MCF 10A (cell line): Measurements from ENCODE around the gene MARCHF6. TPM values are rescaled to one million over a fixed set of nuclear protein-coding genes. Genes with fewer than 3 reads are reported as not detected.

ENCODE experiments used
- BruUV-seq: library from RNA; stranded (reverse); fragments of 400-500 nt; replicated peaks from 2 replicates; lab custom pipeline; 2021; lab: Mats Ljungman, UMichigan
- CTCF ChIA-PET: fragments of 300-600 bp; sonication (Branson Sonifier 250); formaldehyde crosslinking; extraction: SDS; loops from one replicate; lab custom pipeline; 2021; ENCODE audit warnings: antibody characterized with exemption, inconsistent platforms; lab: Yijun Ruan, JAX
- POLR2A ChIA-PET: fragments of 300-600, 350-650 bp; sonication (Branson Sonifier 250); formaldehyde crosslinking; extraction: SDS; loops from one replicate; lab custom pipeline; 2020; ENCODE audit warnings: antibody characterized with exemption, inconsistent platforms; lab: Yijun Ruan, JAX
- DNase-seq: peaks from one replicate; pipeline ENCODE4 v3.0.0-alpha.2; 2018; ENCODE audit not compliant: unreplicated experiment
- H3K27ac Mint-ChIP-seq: one replicate; pipeline ENCODE4 v1.8.0; 2022; ENCODE audit warnings: mild to moderate bottlenecking, low read depth, mixed read lengths; ENCODE audit not compliant: unreplicated experiment
- H3K27me3 Mint-ChIP-seq: one replicate; pipeline ENCODE4 v1.8.0; 2022; ENCODE audit warnings: mixed read lengths; ENCODE audit not compliant: insufficient read depth, unreplicated experiment
- H3K36me3 Mint-ChIP-seq: one replicate; pipeline ENCODE4 v1.8.0; 2022; ENCODE audit warnings: mild to moderate bottlenecking, moderate library complexity, mixed read lengths; ENCODE audit not compliant: insufficient read depth, unreplicated experiment
- H3K4me1 Mint-ChIP-seq: one replicate; pipeline ENCODE4 v1.8.0; 2022; ENCODE audit warnings: mixed read lengths; ENCODE audit not compliant: insufficient read depth, unreplicated experiment
- H3K4me3 Mint-ChIP-seq: one replicate; pipeline ENCODE4 v1.8.0; 2022; ENCODE audit warnings: mild to moderate bottlenecking, moderate library complexity, mixed read lengths; ENCODE audit not compliant: unreplicated experiment
- H3K9me3 Mint-ChIP-seq: one replicate; pipeline ENCODE4 v1.8.0; 2022; ENCODE audit warnings: mixed read lengths; ENCODE audit not compliant: unreplicated experiment
- intact Hi-C: fragments of 100-400 bp; cut with micrococcal nuclease; formaldehyde crosslinking; loops from 2 replicates; pipeline ENCODE4 v1.14.1; 2022
- total RNA-seq: library from RNA; stranded (reverse); gene quantifications from 2 replicates; pipeline ENCODE4 v1.2.3, GENCODE V29; 2022
- TF ChIP-seq, protein P1 (sequence below): fragments of 200-600 bp; IDR thresholded peaks from one replicate; pipeline ENCODE4 v1.8.0; 2022; ENCODE audit warnings: antibody characterized with exemption, mild to moderate bottlenecking; ENCODE audit not compliant: unreplicated experiment

The MARCHF6 gene
- total RNA-seq, 1 experiment from 2014 or later = 118 TPM

DNA sequence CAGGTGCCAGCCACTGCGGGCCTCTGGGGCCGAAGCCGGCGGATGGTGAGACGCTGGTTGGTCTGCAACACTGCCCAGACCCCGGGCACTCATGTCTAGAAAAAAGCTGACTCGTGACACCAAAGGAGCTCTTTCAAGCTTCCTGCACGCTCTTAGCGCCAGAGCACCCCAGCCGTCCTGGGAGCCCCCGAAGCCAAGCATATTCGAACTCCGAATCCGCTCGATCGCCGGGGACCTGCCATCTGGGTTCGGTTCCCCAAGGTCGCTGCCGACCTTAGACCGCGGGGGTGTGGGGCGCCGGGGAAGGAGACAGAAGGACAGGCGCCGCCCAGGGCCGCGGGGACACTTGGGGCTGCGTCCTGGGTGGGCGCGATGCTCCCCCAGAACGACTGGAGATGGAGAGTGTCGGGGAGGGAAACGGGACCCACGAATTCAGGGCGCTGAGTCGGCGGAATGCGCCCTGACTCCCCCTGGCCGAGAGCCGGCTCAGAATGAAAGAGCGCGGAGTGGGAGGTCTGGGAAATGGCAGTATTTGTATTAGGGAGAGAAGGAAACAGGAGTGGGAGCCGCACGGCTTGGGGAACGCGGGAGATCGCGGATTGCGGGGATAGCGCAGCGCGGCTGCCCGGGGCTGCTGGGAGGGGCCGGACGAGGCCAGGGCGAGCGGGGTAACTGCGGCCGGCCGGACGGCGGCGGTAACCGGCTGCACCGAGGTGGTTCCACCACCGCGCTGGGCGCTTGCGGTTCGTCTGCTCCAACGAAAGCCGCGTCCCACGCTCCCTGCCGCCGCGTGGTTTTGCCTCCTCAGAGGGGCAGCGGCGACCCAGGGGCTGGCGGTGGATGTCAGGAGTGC, 20.1 kb upstream of the MARCHF6 start:
- peaks cover 28% of the 10 kb centered on the region for H3K4me1 Mint-ChIP-seq
- H3K4me3 Mint-ChIP-seq = peak overlapping the region; percentile 66
- no peaks in the 10 kb centered on the region for H3K9me3 Mint-ChIP-seq
- TF ChIP-seq, protein P1, sequence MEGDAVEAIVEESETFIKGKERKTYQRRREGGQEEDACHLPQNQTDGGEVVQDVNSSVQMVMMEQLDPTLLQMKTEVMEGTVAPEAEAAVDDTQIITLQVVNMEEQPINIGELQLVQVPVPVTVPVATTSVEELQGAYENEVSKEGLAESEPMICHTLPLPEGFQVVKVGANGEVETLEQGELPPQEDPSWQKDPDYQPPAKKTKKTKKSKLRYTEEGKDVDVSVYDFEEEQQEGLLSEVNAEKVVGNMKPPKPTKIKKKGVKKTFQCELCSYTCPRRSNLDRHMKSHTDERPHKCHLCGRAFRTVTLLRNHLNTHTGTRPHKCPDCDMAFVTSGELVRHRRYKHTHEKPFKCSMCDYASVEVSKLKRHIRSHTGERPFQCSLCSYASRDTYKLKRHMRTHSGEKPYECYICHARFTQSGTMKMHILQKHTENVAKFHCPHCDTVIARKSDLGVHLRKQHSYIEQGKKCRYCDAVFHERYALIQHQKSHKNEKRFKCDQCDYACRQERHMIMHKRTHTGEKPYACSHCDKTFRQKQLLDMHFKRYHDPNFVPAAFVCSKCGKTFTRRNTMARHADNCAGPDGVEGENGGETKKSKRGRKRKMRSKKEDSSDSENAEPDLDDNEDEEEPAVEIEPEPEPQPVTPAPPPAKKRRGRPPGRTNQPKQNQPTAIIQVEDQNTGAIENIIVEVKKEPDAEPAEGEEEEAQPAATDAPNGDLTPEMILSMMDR = no peak
- no peaks in the 10 kb centered on the region for H3K36me3 Mint-ChIP-seq
- BruUV-seq = no TSS peak
- intact Hi-C loops = no loop called here
- peak overlapping the region; percentile 63 for H3K27ac Mint-ChIP-seq
- ChIA-PET CTCF (no interaction called here), POLR2A (interaction anchor here (0.6 kb wide), 1 partner anchor 11 kb away, joined by 3 read pairs; no protein-coding TSS in a partner anchor)
- no peaks in the 10 kb centered on the region for H3K27me3 Mint-ChIP-seq
- no peak for DNase-seq

DNA sequence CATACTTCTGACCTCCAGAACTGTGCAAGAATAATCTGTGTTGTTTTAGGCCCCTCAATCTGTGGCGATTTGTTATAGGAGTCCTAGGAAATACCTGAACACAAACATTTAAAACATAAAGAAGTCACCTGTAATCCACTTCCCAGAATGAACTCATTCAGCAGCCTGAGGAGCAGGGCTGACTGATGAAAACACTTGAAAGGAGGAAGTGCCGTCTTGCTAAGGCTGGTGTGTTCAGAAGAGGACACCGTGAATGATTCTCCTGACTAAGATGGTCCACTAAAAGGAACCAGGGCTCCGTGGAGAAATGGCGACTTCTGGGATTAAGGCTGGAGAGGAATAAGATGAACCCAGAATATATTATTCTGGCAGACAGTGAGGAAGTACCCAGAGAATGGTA, 18.7 kb upstream of the MARCHF6 start:
- H3K4me3 Mint-ChIP-seq = no peak overlapping the region
- no peaks in the 10 kb centered on the region for H3K36me3 Mint-ChIP-seq
- BruUV-seq = no TSS peak
- POLR2A ChIA-PET = interaction anchor here (0.6 to 1.1 kb wide), 2 partner anchors 31 to 51 kb away, joined by 3 read pairs; no protein-coding TSS in a partner anchor
- TF ChIP-seq, protein P1 = no peak
- no peaks in the 10 kb centered on the region for H3K27me3 Mint-ChIP-seq
- H3K27ac Mint-ChIP-seq = no peak overlapping the region
- H3K9me3 Mint-ChIP-seq = no peaks in the 10 kb centered on the region
- intact Hi-C loops = no loop called here
- H3K4me1 Mint-ChIP-seq = peaks cover 26% of the 10 kb centered on the region
- CTCF ChIA-PET = no interaction called here
- no peak for DNase-seq

DNA sequence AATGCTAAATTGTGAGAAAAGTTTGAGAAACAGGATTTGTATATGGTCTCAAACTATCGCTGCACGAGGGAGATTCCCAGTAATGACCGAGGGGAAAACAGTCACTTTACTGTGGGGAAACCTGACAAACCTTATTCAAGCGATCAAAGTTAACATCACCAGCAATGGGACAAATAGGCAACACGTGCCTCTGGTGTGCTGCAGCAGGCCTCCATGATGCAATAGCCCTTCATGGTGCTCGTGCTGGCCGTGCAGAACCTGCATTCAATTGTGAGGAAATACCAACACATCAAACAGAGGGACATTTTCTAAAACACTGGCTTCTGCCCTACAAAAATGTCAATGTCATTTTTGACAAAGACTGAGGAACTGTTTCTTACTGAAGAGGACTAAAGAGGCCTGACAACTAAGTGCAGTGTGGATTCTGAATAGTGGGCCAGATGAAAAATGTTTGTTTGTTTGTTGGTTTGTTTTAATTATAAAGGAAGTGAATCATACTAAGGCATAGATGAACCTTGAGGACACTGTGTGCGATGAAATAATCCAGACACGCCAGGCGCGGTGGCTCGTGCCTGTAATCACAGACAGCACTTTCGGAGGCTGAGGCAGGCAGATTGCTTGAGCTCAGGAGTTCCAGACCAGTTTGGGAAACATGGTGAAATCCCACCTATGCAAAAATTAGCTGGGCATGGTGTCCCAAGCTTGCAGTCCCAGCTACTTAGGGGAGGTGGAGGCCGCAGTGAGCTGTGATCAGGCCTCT, 17.6 kb upstream of the MARCHF6 start:
- Mint-ChIP-seq H3K9me3 (no peaks in the 10 kb centered on the region), H3K4me1 (peaks cover 19% of the 10 kb centered on the region), H3K36me3 (no peaks in the 10 kb centered on the region), H3K27me3 (no peaks in the 10 kb centered on the region), H3K4me3 (no peak overlapping the region), H3K27ac (no peak overlapping the region)
- POLR2A ChIA-PET = interaction anchor here (0.6 to 1.3 kb wide), 3 partner anchors 17 to 53 kb away, joined by 3 to 8 read pairs (median 3); partner anchors contain the start of gene MARCHF6
- no TSS peak for BruUV-seq
- CTCF ChIA-PET = no interaction called here
- TF ChIP-seq, protein P1 = no peak
- intact Hi-C loops = no loop called here
- DNase-seq = no peak

DNA sequence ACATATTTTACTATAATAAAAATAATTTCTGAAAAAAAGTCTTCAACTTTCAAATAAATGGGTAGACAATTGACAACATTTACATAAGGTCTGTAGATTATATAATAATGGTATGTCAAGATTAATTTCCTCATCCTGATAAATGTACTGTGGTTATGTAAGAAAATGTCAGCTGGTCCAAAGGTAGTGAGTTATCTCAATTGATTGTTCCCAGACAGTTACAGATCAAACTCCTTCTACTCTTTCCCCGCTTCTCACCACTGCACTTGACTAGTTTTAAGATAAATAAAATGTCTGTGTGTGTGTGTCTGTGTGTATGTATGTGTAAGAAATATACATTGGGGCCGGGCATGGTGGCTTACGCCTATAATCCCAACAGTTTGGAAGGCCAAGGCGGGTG, 16.4 kb upstream of the MARCHF6 start:
- no peaks in the 10 kb centered on the region for H3K27me3 Mint-ChIP-seq
- CTCF ChIA-PET = interaction anchor here (0.6 kb wide), 1 partner anchor 162 kb away, joined by 3 read pairs; no protein-coding TSS in a partner anchor
- DNase-seq = no peak
- no peak overlapping the region for H3K27ac Mint-ChIP-seq
- H3K4me3 Mint-ChIP-seq = no peak overlapping the region
- POLR2A ChIA-PET = interaction anchor here (1.3 kb wide), 1 partner anchor 16 kb away, joined by 8 read pairs; the partner anchor contains the start of gene MARCHF6
- H3K9me3 Mint-ChIP-seq = no peaks in the 10 kb centered on the region
- intact Hi-C loops = no loop called here
- BruUV-seq = no TSS peak
- no peaks in the 10 kb centered on the region for H3K36me3 Mint-ChIP-seq
- TF ChIP-seq, protein P1 = no peak
- peaks cover 7% of the 10 kb centered on the region for H3K4me1 Mint-ChIP-seq
